MM.1S (cell line): ENCODE measurements around the gene STAB1.

Source experiments
- CTCF ChIP-seq: fragments of 300-600 bp; sonication (generic); IDR thresholded peaks from 2 replicates; pipeline ENCODE4 v1.5.1; 2016; ENCODE audit warnings: antibody characterized with exemption, low read length, mixed read lengths
- EZH2 ChIP-seq: fragments of 300-600 bp; sonication (generic); optimal IDR thresholded peaks from 2 replicates; pipeline ENCODE3; 2017; ENCODE audit warnings: low read depth, mild to moderate bottlenecking, antibody characterized with exemption, low read length, mixed read lengths
- EZH2phosphoT487 ChIP-seq: fragments of 300-600 bp; sonication (generic); IDR thresholded peaks from 2 replicates; pipeline ENCODE4 v1.6.1; 2018; ENCODE audit warnings: antibody characterized with exemption, low read length

DNA sequence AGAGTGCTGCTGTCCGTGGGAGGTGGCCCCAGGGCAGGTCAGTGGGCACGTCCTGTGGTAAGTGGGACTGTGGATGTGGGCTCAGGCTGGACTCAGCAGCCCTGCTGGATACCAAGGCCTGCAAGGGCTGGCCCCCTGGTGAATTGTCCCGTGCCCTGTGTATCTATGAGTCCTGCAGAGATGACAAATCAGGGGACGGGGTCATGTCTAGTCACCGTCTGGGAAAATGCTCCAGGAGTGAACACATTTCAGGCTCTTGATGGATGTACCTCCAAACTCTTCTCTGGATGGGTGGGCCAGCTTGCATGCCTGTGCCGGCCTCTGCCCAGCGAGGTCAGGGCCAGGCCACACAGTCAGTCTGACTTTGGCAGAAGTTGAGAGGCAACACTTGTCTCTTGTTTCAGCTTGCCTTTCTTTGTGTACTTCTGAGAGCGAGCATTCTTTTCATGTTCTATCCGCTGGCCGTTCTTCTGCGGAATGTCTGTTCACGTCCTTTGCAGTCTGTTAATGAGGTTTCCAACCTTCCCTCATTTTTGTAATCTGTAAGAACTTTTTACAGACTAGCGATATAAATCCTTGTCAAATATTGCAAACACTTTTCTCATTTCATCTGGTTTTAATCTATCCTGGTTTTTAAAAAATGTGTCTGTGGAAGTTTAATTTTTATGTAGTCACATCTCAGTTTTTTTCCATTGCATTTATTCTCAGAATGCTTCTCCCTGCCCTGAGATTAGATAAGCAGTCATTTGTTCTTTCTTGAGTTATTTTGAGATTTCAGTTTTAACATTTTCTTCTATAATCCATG, 11.4 kb upstream of the STAB1 start:
- TF ChIP-seq CTCF (no peak), EZH2 (no peak), EZH2phosphoT487 (no peak)
